Pulmonary artery endothelial cell (primary cell): Measurements from ENCODE around the gene ZHX3. TPM values are rescaled to one million over a fixed set of nuclear protein-coding genes. Genes with fewer than 3 reads are reported as not detected.
"Not testable (repeated sequence)": the region's sequence is repeated elsewhere in the genome, so short reads cannot be mapped to it uniquely, and the experiment has no call there.

Experiments
- DNase-seq: peaks from one replicate; pipeline ENCODE4 v3.0.0-alpha.2; 2011; ENCODE audit warnings: low read depth, low spot score
- total RNA-seq: library from RNA; depleted of rRNA; stranded (reverse); fragments of >200 nt; gene quantifications from 2 replicates; pipeline ENCODE4 v1.2.3, GENCODE V29; 2014

Gene ZHX3
- total RNA-seq, 1 donor from 2014 or later = 9.0 TPM

DNA sequence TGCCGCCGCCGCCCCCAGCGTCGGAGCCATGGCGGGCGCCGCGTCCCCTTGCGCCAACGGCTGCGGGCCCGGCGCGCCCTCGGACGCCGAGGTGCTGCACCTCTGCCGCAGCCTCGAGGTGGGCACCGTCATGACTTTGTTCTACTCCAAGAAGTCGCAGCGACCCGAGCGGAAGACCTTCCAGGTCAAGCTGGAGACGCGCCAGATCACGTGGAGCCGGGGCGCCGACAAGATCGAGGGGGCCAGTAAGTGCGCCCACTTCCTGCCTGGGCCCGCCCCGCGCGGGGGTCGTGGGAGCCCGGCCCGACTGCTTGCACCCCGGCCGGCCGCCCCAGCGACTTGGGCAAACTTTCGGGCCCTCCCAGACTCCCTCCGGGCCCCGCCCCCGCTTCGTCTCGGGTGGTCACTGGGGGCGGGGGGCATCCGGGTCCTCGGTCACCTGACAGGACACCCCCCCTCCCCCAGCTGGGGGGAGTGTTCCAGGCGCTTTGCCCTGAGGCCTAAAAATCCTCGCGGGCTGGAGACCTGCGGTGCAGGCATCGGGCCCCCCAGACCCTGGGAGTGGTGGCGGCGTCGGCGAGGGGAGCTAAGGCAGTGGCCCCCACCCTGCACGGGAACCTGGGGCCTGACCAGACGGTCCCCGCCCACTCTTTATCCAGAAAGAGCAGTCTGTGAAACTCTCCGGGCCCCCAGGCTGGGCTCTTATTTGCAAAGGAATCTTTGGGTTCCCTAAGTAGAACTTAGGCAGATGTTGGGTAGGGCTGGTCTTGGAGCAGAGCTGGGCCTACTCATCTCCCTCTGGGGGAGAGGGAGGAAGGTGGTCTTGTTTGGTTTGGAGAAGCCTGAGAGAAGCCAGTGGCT lies 179.7 kb downstream of the ZHX3 start:
- no peak for DNase-seq

DNA sequence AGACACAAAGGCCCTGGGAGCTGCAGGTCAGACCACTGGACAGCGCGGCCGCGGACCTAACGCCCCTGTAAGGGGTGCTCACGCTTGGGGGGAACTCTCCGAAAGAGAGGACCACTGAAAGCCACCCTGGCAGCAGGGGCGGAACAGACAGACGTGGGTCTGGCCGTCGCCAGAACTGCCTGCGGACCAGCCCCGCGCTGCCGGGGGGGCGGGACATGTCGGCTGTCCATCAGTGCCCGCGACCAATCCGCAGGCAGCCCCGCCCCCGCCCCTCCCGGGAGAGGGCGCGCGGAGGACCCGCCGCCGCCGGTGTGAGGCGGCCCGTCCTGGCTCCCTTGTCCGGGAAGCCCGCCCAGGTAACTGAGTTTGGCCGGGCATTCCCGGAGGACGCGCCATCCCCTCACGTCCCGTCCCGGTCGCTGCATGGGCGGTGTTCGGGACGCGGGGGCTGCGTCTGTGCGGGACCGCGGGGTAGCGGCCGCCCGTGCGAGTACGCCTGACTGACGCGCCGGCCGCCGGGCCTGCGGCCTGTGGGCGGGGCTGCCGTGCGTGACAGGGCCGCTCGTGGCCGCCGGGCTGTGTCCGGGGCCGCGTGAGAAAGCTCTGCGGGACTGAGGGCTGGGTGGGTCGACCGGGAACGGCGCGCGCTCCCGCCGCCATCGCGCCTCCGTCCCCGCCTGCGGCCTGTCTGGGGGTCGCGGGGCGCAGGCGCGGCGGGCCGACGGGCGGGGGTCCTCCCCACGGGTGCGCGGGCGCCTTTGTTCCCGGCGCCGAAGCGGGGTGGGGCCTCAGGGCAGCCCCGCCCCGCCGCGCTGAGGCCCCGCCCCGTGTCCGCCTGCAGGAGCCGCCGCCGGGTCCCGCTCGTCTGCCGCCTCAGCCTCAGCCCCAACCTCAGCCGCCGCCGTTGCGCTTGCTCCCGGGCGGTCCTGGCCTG lies 180.6 kb downstream of the ZHX3 start, which contains the start of gene PLCG1:
PLCG1 (plus strand) TSS at position 864 of the 934 bp plus-strand sequence. CDS start 99 bp downstream, outside the sequence.
- DNase-seq = peak; percentile 47

DNA sequence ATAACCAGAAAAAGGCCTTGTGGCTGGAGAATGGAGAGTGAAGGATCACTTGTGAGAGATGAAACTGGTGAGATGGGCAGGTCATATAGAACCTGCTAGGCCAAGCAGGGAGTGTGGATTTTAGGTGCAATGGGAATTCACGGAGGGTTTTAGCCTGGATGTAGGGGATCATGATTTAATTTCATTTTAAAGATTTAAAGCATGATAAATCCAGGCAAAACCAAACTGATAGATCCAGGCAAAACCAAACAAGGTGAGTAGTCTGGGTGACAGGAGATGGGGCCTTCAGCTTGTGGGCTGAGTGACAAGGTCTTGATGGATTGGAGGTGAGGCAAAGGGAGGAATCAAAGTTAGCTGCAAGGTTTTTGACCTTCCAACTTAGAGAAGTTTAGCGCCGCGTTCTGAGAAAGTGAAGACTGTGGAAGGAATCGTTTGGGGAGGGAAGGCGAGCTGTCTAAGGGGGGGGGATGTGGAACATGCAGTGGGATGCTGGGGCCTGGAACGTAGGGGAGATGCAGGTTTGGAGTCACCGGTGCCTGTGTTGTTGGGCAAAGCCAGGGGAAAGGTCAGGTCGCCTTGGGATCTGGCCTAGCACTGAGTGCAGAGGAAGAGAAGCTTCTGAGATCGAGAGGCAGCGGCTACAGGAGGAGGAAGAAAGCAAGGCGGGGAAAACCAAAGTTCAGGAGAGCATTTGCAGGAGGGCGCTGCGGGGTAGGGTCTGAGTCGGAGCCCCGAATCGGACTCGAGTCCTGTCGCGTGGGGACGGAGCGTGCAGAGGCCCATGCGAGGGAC lies 181.4 kb downstream of the ZHX3 start:
- DNase-seq = no peak

DNA sequence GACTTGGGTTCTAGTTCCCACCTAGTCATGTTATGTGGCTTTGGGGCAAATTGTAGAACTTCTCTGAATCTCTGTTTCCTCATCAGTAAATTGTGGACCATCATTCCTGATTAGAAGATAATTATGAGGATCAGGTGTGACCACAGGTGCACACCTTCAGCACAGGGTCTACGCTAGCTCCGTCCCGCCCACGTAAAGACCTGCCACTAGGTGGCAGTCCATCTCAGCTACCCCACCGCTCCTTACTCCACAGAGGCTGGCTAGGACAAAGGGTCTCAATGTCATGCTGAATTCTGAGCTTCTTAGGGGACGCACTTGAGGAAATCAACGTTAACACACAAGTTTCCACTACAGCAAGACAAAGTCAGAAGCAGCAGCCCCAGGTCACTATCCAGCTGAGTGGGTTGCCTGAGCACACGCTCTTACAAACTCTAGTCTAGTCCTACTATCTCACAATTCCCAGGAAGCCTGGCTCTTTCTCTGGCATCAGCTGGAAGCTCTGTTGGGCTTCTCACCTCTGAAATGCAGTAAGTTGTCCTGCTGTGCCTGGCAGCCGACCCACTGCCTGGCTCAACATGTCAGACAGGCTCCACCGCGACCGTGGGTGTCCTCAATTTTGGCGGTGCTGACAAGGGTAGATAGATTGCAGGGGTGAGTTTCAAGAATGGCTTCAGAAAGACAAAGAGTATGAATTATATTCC lies 182.2 kb downstream of the ZHX3 start:
- no peak for DNase-seq

DNA sequence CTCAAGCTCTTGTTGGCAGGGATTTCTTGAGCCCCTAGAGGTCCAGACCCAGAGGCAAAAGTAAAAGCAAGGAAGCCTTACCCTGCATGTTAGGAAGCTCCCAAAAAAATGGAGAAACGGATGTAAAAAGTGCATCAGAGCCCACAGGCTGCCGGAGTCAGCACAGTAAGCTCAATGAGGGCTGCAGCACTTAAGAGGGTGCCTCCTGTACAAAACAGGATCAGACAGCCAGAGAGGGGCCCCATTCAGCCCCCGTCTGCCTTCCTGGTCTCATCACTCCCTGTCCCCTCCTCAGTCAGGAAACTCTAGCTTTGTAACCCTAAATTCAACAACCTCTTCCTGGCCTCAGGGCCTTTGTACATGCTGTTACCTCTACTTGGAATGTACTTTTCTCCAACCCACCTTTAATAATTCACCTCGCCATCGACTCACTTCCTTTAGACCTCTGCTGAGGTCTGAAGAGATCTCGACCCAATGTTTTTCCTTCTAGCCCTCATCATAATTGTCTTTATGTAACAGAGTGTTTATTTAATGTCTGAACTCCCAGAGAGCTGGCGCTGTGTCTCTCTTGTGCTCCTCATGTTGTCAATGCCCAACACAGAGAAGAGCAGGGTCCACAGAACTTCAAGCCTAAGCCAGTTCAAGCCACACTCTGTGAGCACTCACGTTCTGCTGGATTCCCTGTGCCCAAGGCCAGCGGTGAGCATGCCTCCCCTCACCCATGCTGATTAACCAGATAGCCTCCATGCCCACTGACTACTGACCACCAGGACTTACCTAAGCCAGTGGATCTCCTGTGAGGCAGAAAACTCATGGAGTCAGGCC lies 183.0 kb downstream of the ZHX3 start:
- DNase-seq = no peak

DNA sequence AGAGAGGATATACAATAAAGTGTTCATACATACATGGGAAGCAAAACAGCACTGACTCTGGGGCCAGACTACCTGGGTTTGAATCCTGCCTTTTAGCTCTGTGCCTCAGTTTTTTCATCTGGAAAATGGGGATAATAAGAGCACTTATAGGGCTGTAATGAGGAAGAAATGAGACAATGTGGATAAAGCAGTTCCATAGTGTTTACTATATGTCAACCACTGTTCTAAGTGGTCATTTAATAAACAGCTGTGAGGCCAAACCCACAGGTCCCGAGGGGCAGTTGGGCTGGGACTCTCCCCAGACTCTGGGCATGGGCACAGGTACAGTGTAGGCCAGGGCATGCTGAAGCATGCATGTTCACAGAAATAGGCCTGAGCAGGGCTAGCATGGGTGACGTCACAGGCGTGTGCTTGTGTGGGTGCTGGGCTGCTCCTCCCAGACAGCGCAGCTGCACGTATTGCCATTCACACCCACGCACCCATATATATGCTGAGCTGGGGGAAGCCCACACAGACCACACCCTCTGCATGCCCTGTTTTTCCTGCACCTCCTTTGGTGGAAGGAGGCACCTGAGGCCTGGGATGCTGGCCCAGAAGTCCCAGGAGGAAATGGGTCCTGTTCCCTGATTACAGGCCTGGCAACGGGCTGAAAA lies 183.7 kb downstream of the ZHX3 start:
- no peak for DNase-seq

DNA sequence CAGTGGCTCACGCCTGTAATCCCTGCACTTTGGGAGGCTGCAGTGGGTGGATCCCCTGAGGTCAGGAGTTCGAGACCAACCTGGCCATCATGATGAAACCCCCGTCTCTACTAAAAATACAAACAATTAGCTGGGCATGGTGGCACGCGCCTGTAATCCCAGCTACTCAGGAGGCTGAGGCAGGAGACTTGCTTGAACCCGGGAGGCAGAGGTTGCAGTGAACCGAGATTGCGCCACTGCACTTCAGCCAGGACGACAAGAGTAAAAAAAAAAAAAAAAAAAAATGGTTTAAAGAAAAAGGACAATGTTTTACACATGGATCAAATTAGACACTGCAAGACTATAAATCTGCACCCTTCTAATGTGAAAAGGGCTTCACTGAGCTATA lies 185.1 kb downstream of the ZHX3 start:
- DNase-seq = not testable (repeated sequence)

DNA sequence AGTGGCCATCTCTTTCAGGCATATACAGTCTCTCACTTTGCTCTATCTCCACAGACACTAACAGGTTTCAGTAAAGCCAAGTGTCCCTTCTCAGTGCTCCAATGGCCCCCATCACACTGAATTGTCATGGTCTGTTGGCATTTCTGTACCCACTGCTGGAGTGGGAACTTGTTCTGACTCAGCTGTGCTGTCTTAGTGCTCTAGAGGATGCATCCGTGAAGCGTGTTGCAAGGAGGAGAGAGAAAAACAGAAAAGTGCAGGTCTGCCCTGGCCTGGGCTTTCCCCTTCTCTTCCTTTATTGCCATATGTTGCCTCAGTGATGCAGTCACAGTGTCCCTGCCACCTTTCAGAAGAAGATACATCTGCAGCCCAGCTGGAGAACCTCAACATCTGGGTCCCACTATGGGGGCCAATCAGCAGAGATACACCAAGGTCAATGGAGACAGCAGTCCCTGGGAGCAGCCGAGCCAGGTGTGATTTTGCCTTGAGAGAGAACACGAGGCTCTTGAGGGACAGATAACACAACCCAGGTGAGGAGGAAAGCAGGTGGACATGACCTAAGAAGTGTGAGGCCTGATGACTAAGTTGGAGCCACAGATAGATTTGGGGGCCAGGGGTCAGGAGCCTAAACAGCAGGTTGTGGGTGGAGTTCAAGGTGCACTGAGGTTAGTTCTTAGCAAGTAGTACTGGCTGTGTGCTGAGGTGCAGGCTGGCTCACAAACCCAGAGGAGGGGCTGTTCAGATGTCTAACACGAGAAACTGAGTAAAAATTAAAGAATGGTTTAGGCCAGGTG lies 185.7 kb downstream of the ZHX3 start:
- no peak for DNase-seq

Other genes starting within 250 kb of the ZHX3 start
- gene PLCG1, start 180.2 kb downstream of the ZHX3 start, total RNA-seq = 94.7 and 129 TPM in 2 replicates
- gene LPIN3, start 23.1 kb upstream of the ZHX3 start, total RNA-seq = 1.8 and 2.1 TPM in 2 replicates
- 0.04 TPM in 1 of 2 replicates, not detected in the other for gene EMILIN3, start 49.1 kb upstream of the ZHX3 start, total RNA-seq